ENCODE results near the gene AQP3.
"Not testable (repeated sequence)": the region's sequence is repeated elsewhere in the genome, so short reads cannot be mapped to it uniquely, and the experiment has no call there.

AQP3 gene

GRCh38 chr9:33407061-33407460 is 40.3 kb downstream of the AQP3 start:
- TF ChIP-seq ZFX (IDR thresholded peaks at IDR 0.05) (no peak), CTCF (conservative IDR thresholded peaks at IDR 0.05) (no peak)
- no peak overlapping the region for H3K27ac ChIP-seq

- TF ChIP-seq ZFX (IDR thresholded peaks at IDR 0.05), result no peak
- no peak overlapping the region for H3K27ac ChIP-seq
Measured at GRCh38 chr9:33404788-33405362, 42.5 kb downstream of the AQP3 start.

- no peak overlapping the region for H3K27ac ChIP-seq
- TF ChIP-seq CTCF (conservative IDR thresholded peaks at IDR 0.05) (no peak), ZFX (IDR thresholded peaks at IDR 0.05) (no peak)
Measured at GRCh38 chr9:33403941-33404787, 43.2 kb downstream of the AQP3 start.

- H3K27ac ChIP-seq, result not testable (repeated sequence)
Measured at GRCh38 chr9:33402371-33402770, 45.0 kb downstream of the AQP3 start, which contains the start of gene AQP7. TSS of gene AQP7 (minus strand) at chr9:33402568. CDS start at chr9:33401262, 1,306 bp downstream.

- H3K27ac ChIP-seq, result not testable (repeated sequence)
Measured at GRCh38 chr9:33401809-33402208, 45.6 kb downstream of the AQP3 start.

- H3K27ac ChIP-seq, result not testable (repeated sequence)
Measured at GRCh38 chr9:33399047-33399446, 48.3 kb downstream of the AQP3 start.

GRCh38 chr9:33397801-33398200 is 49.6 kb downstream of the AQP3 start:
- H3K27ac ChIP-seq, result not testable (repeated sequence)

GRCh38 chr9:33395159-33395879 is 52.1 kb downstream of the AQP3 start:
- not testable (repeated sequence) for H3K27ac ChIP-seq

GRCh38 chr9:33393986-33394385 is 53.4 kb downstream of the AQP3 start:
- not testable (repeated sequence) for H3K27ac ChIP-seq

GRCh38 chr9:33393581-33393980 is 53.8 kb downstream of the AQP3 start:
- TF ChIP-seq CTCF (conservative IDR thresholded peaks at IDR 0.05) (no peak), ZFX (IDR thresholded peaks at IDR 0.05) (no peak)
- no peak overlapping the region for H3K27ac ChIP-seq

GRCh38 chr9:33392591-33393021 is 54.8 kb downstream of the AQP3 start:
- not testable (repeated sequence) for H3K27ac ChIP-seq

All from C4-2B (cell line).